ENCODE measurements around the gene CYB561. TPM values are rescaled to one million over a fixed set of nuclear protein-coding genes. Genes with fewer than 3 reads are reported as not detected.
A peak's percentile ranks its signal among the peaks of the same experiment; 100 is the strongest.

The CYB561 gene
- total and polyA plus RNA-seq, 2 experiments from 2014 or later = 15.9 to 19.1 TPM

DNA sequence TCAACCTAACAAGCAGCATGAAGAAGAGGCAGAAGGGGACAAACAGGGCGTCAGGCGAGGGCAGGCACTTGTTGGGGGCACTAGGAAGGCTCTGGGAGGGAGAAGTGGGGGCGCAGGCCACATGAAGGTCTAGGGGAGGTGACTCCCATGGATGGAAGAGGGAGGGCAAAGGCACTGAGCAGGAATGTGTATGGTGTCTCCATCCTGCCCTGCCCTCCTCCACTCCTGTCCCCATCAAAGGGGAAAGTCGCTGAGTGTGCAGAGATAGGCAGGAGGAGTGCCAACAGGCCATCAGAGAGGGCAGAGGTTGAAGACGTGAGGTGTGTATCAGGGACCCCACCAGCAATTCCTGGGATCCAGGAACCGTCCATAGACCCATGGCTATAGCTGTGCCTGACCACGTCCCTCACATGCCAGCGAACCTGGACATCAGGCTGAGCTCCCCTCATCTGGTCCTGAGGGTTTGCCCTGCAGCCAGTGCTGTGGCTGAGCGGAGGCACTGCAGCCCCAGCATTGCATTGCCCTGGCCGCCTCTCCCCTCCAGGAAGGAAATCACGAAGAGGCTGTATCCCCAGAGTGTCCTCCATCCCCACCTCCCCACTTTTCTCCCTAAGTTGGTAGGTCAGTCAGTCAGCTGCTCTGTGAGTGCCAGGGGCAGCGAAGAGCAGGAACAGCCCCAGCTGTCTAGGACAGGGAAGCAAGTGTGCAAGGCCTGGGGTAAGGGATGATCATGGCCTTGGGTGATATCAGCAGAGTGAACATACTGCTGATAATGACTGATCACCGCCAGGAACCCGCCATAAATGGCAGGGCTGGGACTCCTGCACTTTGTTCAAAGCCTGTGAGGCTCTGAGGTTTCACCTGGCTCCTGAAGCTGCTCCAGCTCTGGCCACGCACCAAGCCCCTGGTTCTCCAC is 6.2 kb upstream of the CYB561 start:
- no peaks in the 10 kb centered on the region for H3K27me3 ChIP-seq (replicated peaks; ENCODE audit: insufficient read depth)
- H3K79me2 ChIP-seq (ENCODE audit: insufficient read depth) = no peaks in the 10 kb centered on the region
- H3K4me3 ChIP-seq = no peak overlapping the region
- H3K27ac ChIP-seq = no peak overlapping the region
- peaks cover 4% of the 10 kb centered on the region; the same call in 1 of the 2 replicates for H3K4me1 ChIP-seq (ENCODE audit: insufficient read depth)
- no peaks in the 10 kb centered on the region for H3K9me3 ChIP-seq (ENCODE audit: low read depth)
- H3K36me3 ChIP-seq (ENCODE audit: low read depth) = no peaks in the 10 kb centered on the region
- no peaks in the 10 kb centered on the region for H4K20me1 ChIP-seq (ENCODE audit: insufficient read depth)
- H3K4me2 ChIP-seq (ENCODE audit: unreplicated experiment) = no peak overlapping the region
- in situ Hi-C loops (cut with MboI) = no loop called here
- H3K9me2 ChIP-seq (ENCODE audit: insufficient read depth) = no peaks in the 10 kb centered on the region
- WGBS, 2 experiments (ENCODE audit: low coverage in 1 of 2, low lambda C conversion rate in 2 of 2, missing lambda C conversion rate in 2 of 2) = 90 to 91% methylated on average over 15 of the region's 15 CpGs
- TF ChIP-seq EZH2phosphoT487 (IDR thresholded peaks at IDR 0.05; ENCODE audit: insufficient read depth, low read depth) = no peak
- no peak overlapping the region for H2AFZ ChIP-seq
- H3F3A ChIP-seq (ENCODE audit: insufficient read depth) = peaks cover 4% of the 10 kb centered on the region; the same call in 1 of the 2 replicates
- H3K9ac ChIP-seq = no peak overlapping the region
- DNase-seq = no peak

DNA sequence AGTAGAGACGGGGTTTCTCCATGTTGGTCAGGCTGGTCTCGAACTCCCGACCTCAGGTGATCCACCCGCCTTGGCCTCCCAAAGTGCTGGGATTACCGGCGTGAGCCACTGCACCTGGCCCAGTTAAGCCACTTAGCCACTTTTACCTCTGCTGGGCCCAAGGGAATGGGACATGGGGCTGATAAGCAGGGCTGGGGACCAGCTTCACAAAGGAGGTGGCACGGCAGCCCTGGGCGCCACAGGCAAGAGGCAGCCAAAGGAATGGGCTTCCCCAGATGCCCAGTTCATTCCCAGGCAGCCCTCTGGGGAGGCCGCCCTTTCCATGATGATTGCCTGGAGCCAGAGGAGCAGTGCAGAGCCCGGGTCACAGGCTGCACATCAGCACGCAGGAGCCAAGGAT is 5.0 kb upstream of the CYB561 start:
- Histone ChIP-seq H3F3A (ENCODE audit: insufficient read depth) (peaks cover 4% of the 10 kb centered on the region; the same call in 1 of the 2 replicates), H3K9ac (no peak overlapping the region), H3K27ac (no peak overlapping the region), H3K79me2 (ENCODE audit: insufficient read depth) (no peaks in the 10 kb centered on the region), H3K4me3 (no peak overlapping the region), H3K36me3 (ENCODE audit: low read depth) (no peaks in the 10 kb centered on the region), H3K27me3 (replicated peaks; ENCODE audit: insufficient read depth) (no peaks in the 10 kb centered on the region), H4K20me1 (ENCODE audit: insufficient read depth) (no peaks in the 10 kb centered on the region), H3K9me2 (ENCODE audit: insufficient read depth) (no peaks in the 10 kb centered on the region), H2AFZ (no peak overlapping the region), H3K4me1 (ENCODE audit: insufficient read depth) (peaks cover 4% of the 10 kb centered on the region; the same call in 1 of the 2 replicates), H3K9me3 (ENCODE audit: low read depth) (no peaks in the 10 kb centered on the region), H3K4me2 (ENCODE audit: unreplicated experiment) (no peak overlapping the region)
- in situ Hi-C loops (cut with MboI) = no loop called here
- DNase-seq = no peak
- no peak for TF ChIP-seq EZH2phosphoT487 (IDR thresholded peaks at IDR 0.05; ENCODE audit: insufficient read depth, low read depth)
- TF ChIP-seq EZH2 (IDR thresholded peaks at IDR 0.05; ENCODE audit: insufficient read depth, poor library complexity, severe bottlenecking) = no peak
- WGBS, 2 experiments (ENCODE audit: low coverage in 1 of 2, low lambda C conversion rate in 2 of 2, missing lambda C conversion rate in 2 of 2) = 91 to 93% methylated on average over 11 of the region's 11 CpGs

DNA sequence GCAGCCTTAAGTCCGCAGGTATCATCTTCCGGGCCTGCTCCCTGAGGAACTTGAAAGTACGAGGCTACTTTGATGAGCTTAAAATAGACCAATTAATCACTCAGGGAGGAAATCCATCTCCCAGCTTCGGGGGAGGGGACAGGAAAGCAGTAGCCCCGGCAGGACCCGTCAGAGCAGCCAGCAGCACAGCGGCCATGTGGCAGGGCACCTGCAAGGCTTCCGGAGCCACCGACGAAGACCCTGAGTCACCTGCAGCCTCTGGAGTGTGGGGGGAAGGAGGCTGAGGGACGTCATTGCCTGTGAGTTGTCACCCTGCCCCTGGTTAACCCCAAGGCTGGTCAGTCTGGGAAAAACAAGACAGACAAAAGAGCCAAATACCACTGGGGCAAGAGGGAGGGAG is 4.4 kb upstream of the CYB561 start:
- H3K4me3 ChIP-seq = no peak overlapping the region
- no peaks in the 10 kb centered on the region for H3K79me2 ChIP-seq (ENCODE audit: insufficient read depth)
- no peaks in the 10 kb centered on the region for H4K20me1 ChIP-seq (ENCODE audit: insufficient read depth)
- peaks cover 4% of the 10 kb centered on the region; the same call in 1 of the 2 replicates for H3F3A ChIP-seq (ENCODE audit: insufficient read depth)
- no peak overlapping the region for H3K27ac ChIP-seq
- TF ChIP-seq EZH2 (IDR thresholded peaks at IDR 0.05; ENCODE audit: insufficient read depth, poor library complexity, severe bottlenecking) = no peak
- H3K9me2 ChIP-seq (ENCODE audit: insufficient read depth) = no peaks in the 10 kb centered on the region
- peaks cover 4% of the 10 kb centered on the region; the same call in 1 of the 2 replicates for H3K4me1 ChIP-seq (ENCODE audit: insufficient read depth)
- 39% methylated on average over 11 of the region's 11 CpGs for WGBS, 2 experiments (ENCODE audit: low coverage in 1 of 2, low lambda C conversion rate in 2 of 2, missing lambda C conversion rate in 2 of 2)
- H3K4me2 ChIP-seq (ENCODE audit: unreplicated experiment) = no peak overlapping the region
- no peaks in the 10 kb centered on the region for H3K9me3 ChIP-seq (ENCODE audit: low read depth)
- H3K9ac ChIP-seq = no peak overlapping the region
- peak; percentile 47 for DNase-seq
- H3K36me3 ChIP-seq (ENCODE audit: low read depth) = no peaks in the 10 kb centered on the region
- no peaks in the 10 kb centered on the region for H3K27me3 ChIP-seq (replicated peaks; ENCODE audit: insufficient read depth)
- H2AFZ ChIP-seq = no peak overlapping the region; the same call in 1 of the 2 replicates
- in situ Hi-C loops (cut with MboI) = no loop called here

DNA sequence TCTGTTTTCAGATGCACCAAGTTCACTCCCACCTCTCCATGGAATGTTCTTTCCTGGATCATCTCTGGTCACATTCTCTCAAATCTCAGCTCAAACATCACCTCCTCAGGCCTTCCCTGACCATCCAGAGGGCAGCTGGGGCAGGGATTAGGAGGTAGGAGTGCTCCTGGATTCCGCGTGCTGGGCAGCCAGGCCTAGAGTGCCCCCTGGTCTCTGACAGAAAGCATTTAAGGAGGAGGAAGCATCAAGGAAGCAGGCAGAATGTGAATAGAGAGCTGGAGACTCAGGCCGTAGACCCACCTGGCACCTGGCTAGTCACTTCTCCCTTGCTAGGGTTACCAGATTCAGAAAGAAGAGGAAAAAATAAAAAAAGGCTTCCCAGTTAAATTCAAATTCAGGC is 2.5 kb upstream of the CYB561 start:
- no peak for TF ChIP-seq EZH2phosphoT487 (IDR thresholded peaks at IDR 0.05; ENCODE audit: insufficient read depth, low read depth)
- no peak for TF ChIP-seq EZH2 (IDR thresholded peaks at IDR 0.05; ENCODE audit: insufficient read depth, poor library complexity, severe bottlenecking)
- no peaks in the 10 kb centered on the region for H3K9me2 ChIP-seq (ENCODE audit: insufficient read depth)
- in situ Hi-C loops (cut with MboI) = no loop called here
- H3K79me2 ChIP-seq (ENCODE audit: insufficient read depth) = no peaks in the 10 kb centered on the region
- H3K4me3 ChIP-seq = no peak overlapping the region
- WGBS, 2 experiments (ENCODE audit: low coverage in 1 of 2, low lambda C conversion rate in 2 of 2, missing lambda C conversion rate in 2 of 2) = 96 to 97% methylated on average over 3 of the region's 3 CpGs
- H3K4me2 ChIP-seq (ENCODE audit: unreplicated experiment) = no peak overlapping the region
- DNase-seq = no peak
- H3K27me3 ChIP-seq (replicated peaks; ENCODE audit: insufficient read depth) = no peaks in the 10 kb centered on the region
- no peak overlapping the region for H2AFZ ChIP-seq
- no peak overlapping the region for H3K9ac ChIP-seq
- H3K27ac ChIP-seq = no peak overlapping the region
- H3K9me3 ChIP-seq (ENCODE audit: low read depth) = no peaks in the 10 kb centered on the region
- 0 out of 2 replicates have a peak, but pooled peaks cover 5% of the 10 kb centered on the region for H3F3A ChIP-seq (ENCODE audit: insufficient read depth)
- H3K36me3 ChIP-seq (ENCODE audit: low read depth) = no peaks in the 10 kb centered on the region
- peaks cover 4% of the 10 kb centered on the region; the same call in 1 of the 2 replicates for H3K4me1 ChIP-seq (ENCODE audit: insufficient read depth)
- no peaks in the 10 kb centered on the region for H4K20me1 ChIP-seq (ENCODE audit: insufficient read depth)

Data from GM23248 (cell line).